ENCODE measurements around the gene GET4. TPM values are rescaled to one million over a fixed set of nuclear protein-coding genes. Genes with fewer than 3 reads are reported as not detected.

GET4 gene
- total and polyA plus RNA-seq, 2 of the 13 experiments (the other 11 are each of a cell fraction or from before 2014, with no cell fraction given): 28.2 to 35.2 TPM

- H3K4me3 ChIP-seq (replicated peaks in 1 of 3; ENCODE audit: insufficient read depth in 1 of 3, low read depth in 2 of 3, low read length in 3 of 3): no peak overlapping the region
- TF ChIP-seq TSC22D2 (CRISPR knock-in tag; IDR thresholded peaks at IDR 0.05; ENCODE audit: borderline replicate concordance) (no peak), AFF4 (CRISPR knock-in tag; IDR thresholded peaks at IDR 0.05) (no peak), JUN (CRISPR knock-in tag; IDR thresholded peaks at IDR 0.05) (no peak), ZNF567 (CRISPR knock-in tag; IDR thresholded peaks at IDR 0.05; ENCODE audit: borderline replicate concordance) (no peak), ZNF251 (CRISPR knock-in tag; IDR thresholded peaks at IDR 0.05) (no peak), ZNF343 (CRISPR knock-in tag; IDR thresholded peaks at IDR 0.05) (no peak), PAWR (CRISPR knock-in tag; IDR thresholded peaks at IDR 0.05; ENCODE audit: borderline replicate concordance) (no peak), ARID5B (CRISPR knock-in tag; IDR thresholded peaks at IDR 0.05) (no peak), RFX3 (CRISPR knock-in tag; IDR thresholded peaks at IDR 0.05) (no peak), U2AF1 (optimal IDR thresholded peaks at IDR 0.05; ENCODE audit: low read depth, low read length) (no peak), NR2F2 (IDR thresholded peaks at IDR 0.05; ENCODE audit: borderline replicate concordance, low read depth) (no peak)
- no peak overlapping the region for H2AFZ ChIP-seq (ENCODE audit: low read length)
- 100% methylated on average over 11 of the region's 15 CpGs for WGBS (ENCODE audit: low lambda C conversion rate)
- H3K27me3 ChIP-seq (ENCODE audit: control insufficient read depth in 1 of 2, insufficient read depth in 2 of 2, low read length in 2 of 2): no peaks in the 10 kb centered on the region
- FAIRE-seq: no peak
- no peaks in the 10 kb centered on the region for H4K20me1 ChIP-seq (ENCODE audit: insufficient read depth, low read length)
- BruUV-seq (replicated peaks): no TSS peak
- no peaks in the 10 kb centered on the region for H3K79me2 ChIP-seq (ENCODE audit: insufficient read depth, low read length)
- H3K4me1 ChIP-seq (ENCODE audit: insufficient read depth, low read length): no peaks in the 10 kb centered on the region
- no peaks in the 10 kb centered on the region for H3K9me3 ChIP-seq (ENCODE audit: low read length)
- in situ Hi-C loops (cut with HindIII; ENCODE audit: extremely low pct_ligation_motif_present, low pct_unique_long_range_greater_than_20kb) (no loop called here), intact Hi-C loops (cut with micrococcal nuclease; ENCODE audit: unreplicated experiment) (no loop called here)
- ChIA-PET CTCF (ENCODE audit: low intra/inter-chr PET ratio, low total read pairs) (no interaction called here), POLR2A (no interaction called here)
- H3K4me2 ChIP-seq (ENCODE audit: low read depth, low read length): no peak overlapping the region
- peaks cover 22 to 49% of the 10 kb centered on the region in 2 experiments; a peak in 4 of 5 replicates for H3K36me3 ChIP-seq (replicated peaks in 1 of 2; ENCODE audit: control insufficient read depth in 1 of 2, insufficient read depth in 2 of 2, low read length in 2 of 2)
- no peak overlapping the region for H3K9ac ChIP-seq (ENCODE audit: insufficient read depth, low read depth, low read length)
- no peak for DNase-seq (ENCODE audit: low spot score)
- ATAC-seq: no peak
- H3K27ac ChIP-seq (ENCODE audit: extremely low read length, insufficient read depth, low read length): no peak overlapping the region
Observed at GRCh38 chr7:844514-844913, 31.8 kb upstream of the GET4 start.

Data from HepG2 (cell line).